ENCODE data around the gene INCENP.

INCENP gene

DNA sequence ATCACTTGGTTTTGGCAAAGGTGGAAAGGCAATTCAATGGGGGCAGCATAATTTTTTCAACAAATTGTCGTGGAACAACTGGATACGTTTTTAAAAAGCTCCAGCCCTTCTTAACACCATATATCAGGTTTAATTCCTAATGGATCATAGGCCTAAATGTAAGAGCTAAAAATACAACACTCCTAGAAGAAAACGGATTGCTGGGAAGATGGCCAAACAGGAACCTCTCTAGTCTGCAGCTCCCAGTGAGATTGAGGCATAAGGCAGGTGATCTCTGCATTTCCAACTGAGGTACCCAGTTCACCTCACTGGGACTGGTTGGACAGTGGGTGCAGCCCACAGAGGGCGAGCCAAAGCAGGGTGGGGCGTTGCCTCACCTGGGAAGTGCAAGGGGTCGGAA is 33.8 kb downstream of the INCENP start:
- POLR2A ChIA-PET = no interaction called here
- TF ChIP-seq, protein P1, sequence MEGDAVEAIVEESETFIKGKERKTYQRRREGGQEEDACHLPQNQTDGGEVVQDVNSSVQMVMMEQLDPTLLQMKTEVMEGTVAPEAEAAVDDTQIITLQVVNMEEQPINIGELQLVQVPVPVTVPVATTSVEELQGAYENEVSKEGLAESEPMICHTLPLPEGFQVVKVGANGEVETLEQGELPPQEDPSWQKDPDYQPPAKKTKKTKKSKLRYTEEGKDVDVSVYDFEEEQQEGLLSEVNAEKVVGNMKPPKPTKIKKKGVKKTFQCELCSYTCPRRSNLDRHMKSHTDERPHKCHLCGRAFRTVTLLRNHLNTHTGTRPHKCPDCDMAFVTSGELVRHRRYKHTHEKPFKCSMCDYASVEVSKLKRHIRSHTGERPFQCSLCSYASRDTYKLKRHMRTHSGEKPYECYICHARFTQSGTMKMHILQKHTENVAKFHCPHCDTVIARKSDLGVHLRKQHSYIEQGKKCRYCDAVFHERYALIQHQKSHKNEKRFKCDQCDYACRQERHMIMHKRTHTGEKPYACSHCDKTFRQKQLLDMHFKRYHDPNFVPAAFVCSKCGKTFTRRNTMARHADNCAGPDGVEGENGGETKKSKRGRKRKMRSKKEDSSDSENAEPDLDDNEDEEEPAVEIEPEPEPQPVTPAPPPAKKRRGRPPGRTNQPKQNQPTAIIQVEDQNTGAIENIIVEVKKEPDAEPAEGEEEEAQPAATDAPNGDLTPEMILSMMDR (IDR thresholded peaks at IDR 0.05; ENCODE audit: control extremely low read depth, extremely low read depth, low read depth, missing control alignments) = no peak

DNA sequence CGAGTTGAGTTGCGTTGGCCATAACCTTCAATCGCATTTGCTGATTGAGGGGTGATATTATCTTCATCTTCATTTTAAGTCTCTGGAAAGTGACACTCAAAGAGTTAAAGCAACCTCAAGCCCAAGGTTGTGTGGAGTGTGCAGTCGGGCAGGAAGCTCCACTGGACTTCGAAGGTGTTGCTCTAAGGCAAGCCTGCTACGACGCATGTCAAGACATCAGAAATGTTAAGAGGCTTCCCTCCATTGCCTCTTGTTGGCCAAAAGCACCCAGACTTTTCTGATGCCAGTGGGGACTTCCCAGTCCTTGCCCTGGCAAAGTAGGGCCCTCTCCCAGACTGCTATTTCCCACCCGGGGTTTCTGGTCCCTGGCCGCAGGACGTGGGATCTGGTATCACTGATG is 42.6 kb downstream of the INCENP start:
- CTCF ChIA-PET = interaction anchor here (1.1 to 1.6 kb wide), 2 partner anchors 144 to 211 kb away, joined by 3 read pairs; no protein-coding TSS in a partner anchor
- DNase-seq (ENCODE audit: extremely low spot score) = no peak
- POLR2A ChIA-PET = no interaction called here
- TF ChIP-seq, protein P1 (IDR thresholded peaks at IDR 0.05; ENCODE audit: control extremely low read depth, extremely low read depth, low read depth, missing control alignments) = no peak

More for the DNA sequence above, 33.8 kb downstream of the INCENP start:
- DNase-seq (ENCODE audit: extremely low spot score) = no peak
- CTCF ChIA-PET = interaction anchor here (1.7 kb wide), 1 partner anchor 18 kb away, joined by 5 read pairs; no protein-coding TSS in a partner anchor

DNA sequence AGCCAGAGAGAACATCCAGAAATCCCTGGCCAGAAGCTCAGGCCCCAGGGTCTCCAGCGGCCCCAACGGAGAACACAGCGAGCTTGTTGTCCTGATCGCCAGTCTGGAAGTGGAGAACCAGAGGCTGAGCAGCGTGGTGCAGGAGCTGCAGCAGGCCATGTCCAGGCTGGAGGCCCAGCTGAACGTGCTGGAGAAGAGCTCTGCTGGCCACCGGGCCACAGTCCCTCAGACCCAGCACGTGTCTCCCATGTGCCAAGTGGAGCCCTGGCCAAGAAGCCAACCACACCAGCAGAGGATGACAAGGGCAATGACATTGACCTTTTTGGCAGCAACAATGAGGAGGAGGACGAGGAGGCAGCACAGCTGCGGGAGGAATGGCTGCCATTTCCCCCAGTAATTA is 45.6 kb downstream of the INCENP start:
- no peak for DNase-seq (ENCODE audit: extremely low spot score)
- TF ChIP-seq, protein P1 (IDR thresholded peaks at IDR 0.05; ENCODE audit: control extremely low read depth, extremely low read depth, low read depth, missing control alignments) = no peak
- ChIA-PET CTCF (interaction anchor here (4.6 kb wide), 1 partner anchor 142 kb away, joined by 25 read pairs; no protein-coding TSS in a partner anchor), POLR2A (no interaction called here)

- CTCF ChIA-PET = interaction anchor here (0.8 to 4.6 kb wide), 5 partner anchors 12 to 143 kb away, joined by 3 to 25 read pairs (median 3); no protein-coding TSS in a partner anchor
- no peak for DNase-seq (ENCODE audit: extremely low spot score)
- POLR2A ChIA-PET = no interaction called here
- TF ChIP-seq, protein P1 (IDR thresholded peaks at IDR 0.05; ENCODE audit: control extremely low read depth, extremely low read depth, low read depth, missing control alignments) = no peak
Measured at GRCh38 chr11:62169935-62170334, 46.1 kb downstream of the INCENP start.

GRCh38 chr11:62171261-62171723 is 47.5 kb downstream of the INCENP start:
- peak; percentile 60 for DNase-seq (ENCODE audit: extremely low spot score)
- POLR2A ChIA-PET = no interaction called here
- CTCF ChIA-PET = interaction anchor here (0.7 to 4.6 kb wide), 14 partner anchors 10 to 613 kb away, joined by 3 to 25 read pairs (median 3); partner anchors contain the start of gene SCGB1D1
- TF ChIP-seq, protein P1 (IDR thresholded peaks at IDR 0.05; ENCODE audit: control extremely low read depth, extremely low read depth, low read depth, missing control alignments) = peak; percentile 75

DNA sequence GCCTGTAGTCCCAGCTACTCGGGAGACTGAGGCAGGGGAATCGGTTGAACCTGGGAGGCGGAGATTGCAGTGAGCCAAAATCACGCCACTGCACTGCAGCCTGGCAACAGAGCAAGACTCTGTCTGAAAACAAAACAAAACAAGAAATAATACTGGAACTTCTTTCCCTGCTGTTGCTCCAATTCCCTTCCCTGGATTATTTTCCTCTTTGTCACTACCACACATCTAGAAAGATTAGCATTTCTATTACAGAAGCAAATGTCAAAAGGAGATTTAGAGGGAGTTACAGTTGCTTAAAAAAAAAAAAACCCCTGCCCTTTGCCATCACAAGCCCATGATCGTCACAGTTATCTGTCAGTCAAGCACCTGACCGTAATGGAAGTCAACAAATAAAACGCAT is 48.5 kb downstream of the INCENP start:
- POLR2A ChIA-PET = no interaction called here
- TF ChIP-seq, protein P1 (IDR thresholded peaks at IDR 0.05; ENCODE audit: control extremely low read depth, extremely low read depth, low read depth, missing control alignments) = no peak
- CTCF ChIA-PET = interaction anchor here (0.9 to 4.6 kb wide), 10 partner anchors 9 to 614 kb away, joined by 3 to 25 read pairs (median 4); no protein-coding TSS in a partner anchor
- no peak for DNase-seq (ENCODE audit: extremely low spot score)

Measured in GM10248 (cell line).